Lower lobe of right lung (tissue), 2 donors: ENCODE measurements around the gene ARNT2. TPM values are rescaled to one million over a fixed set of nuclear protein-coding genes. Genes with fewer than 3 reads are reported as not detected.

Source experiments
- ATAC-seq, 2 donors: fragments of 200-7000 bp; cut with Tn5 transposase; one replicate each; pipeline ENCODE4 v1.9.1; 2020 to 2022; ENCODE audit warnings: mild to moderate bottlenecking in 2 of 2, moderate library complexity in 2 of 2
- DNase-seq: peaks from one replicate; pipeline ENCODE4 v3.0.0-alpha.2; 2020
- H3K27ac ChIP-seq: fragments of 200-600 bp; one replicate; pipeline ENCODE4 v1.8.0; 2022
- H3K27me3 ChIP-seq: fragments of 200-600 bp; one replicate; pipeline ENCODE4 v1.8.0; 2022; ENCODE audit warnings: low read depth
- H3K36me3 ChIP-seq: fragments of 200-600 bp; one replicate; pipeline ENCODE4 v1.8.0; 2022; ENCODE audit warnings: mild to moderate bottlenecking
- H3K4me1 ChIP-seq: fragments of 200-600 bp; one replicate; pipeline ENCODE4 v1.8.0; 2022
- H3K4me3 ChIP-seq: fragments of 200-600 bp; one replicate; pipeline ENCODE4 v1.8.0; 2022; ENCODE audit warnings: mild to moderate bottlenecking
- H3K9me3 ChIP-seq: fragments of 200-600 bp; one replicate; pipeline ENCODE4 v1.8.0; 2022
- intact Hi-C: fragments of 100-400 bp; cut with DNase I; formaldehyde crosslinking; loops from one replicate; pipeline ENCODE4 v1.11.0; 2022
- total RNA-seq: library from RNA; stranded (reverse); fragmentation: NEBNext Ultra II Directional; extraction: Animal tissue kit (Norgen Biotek cat#: 25700); gene quantifications from one replicate; pipeline ENCODE4 v1.2.1, GENCODE V29; 2021
- TF ChIP-seq, protein P1 (sequence below): fragments of 200-600 bp; IDR thresholded peaks from one replicate; pipeline ENCODE4 v1.8.0; 2022; ENCODE audit warnings: antibody characterized with exemption, mild to moderate bottlenecking
- donor health status: DM: no; HTN: yes; CAD: no; lungs with severe emphysema.

The ARNT2 gene
- total RNA-seq, 1 donor from 2014 or later: 11.4 TPM

DNA sequence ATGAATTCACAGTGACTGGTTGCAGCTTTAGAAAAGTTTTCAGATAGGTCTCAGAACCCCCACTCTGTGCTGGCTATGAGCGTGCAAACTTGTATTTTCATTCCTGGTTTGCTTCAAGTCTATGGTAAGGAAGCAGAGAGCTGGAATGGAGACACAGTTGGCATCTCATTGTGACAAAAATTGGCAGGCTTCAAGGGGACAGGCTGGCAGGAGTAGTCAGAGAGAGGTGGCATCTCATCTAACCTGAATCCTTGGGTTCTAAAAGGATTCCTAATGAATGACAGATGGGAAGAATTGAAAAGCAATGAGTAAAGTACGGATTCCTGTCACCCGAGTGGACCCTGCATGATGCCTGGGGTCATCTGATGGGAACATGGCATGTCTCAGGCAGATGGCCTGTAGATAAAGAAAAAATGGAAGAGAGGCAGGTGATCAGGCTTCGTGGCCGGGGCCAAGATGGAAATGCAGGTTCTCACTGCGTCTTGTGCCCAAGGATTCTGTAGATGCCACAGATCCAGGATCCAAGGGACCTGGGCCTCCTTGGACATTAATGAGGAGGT lies 201.5 kb downstream of the ARNT2 start:
- Histone ChIP-seq H3K9me3 (no peaks in the 10 kb centered on the region), H3K27me3 (no peaks in the 10 kb centered on the region), H3K4me3 (no peak overlapping the region), H3K4me1 (peaks cover 27% of the 10 kb centered on the region), H3K27ac (no peak overlapping the region), H3K36me3 (no peaks in the 10 kb centered on the region)
- no peak for ATAC-seq
- TF ChIP-seq, protein P1, sequence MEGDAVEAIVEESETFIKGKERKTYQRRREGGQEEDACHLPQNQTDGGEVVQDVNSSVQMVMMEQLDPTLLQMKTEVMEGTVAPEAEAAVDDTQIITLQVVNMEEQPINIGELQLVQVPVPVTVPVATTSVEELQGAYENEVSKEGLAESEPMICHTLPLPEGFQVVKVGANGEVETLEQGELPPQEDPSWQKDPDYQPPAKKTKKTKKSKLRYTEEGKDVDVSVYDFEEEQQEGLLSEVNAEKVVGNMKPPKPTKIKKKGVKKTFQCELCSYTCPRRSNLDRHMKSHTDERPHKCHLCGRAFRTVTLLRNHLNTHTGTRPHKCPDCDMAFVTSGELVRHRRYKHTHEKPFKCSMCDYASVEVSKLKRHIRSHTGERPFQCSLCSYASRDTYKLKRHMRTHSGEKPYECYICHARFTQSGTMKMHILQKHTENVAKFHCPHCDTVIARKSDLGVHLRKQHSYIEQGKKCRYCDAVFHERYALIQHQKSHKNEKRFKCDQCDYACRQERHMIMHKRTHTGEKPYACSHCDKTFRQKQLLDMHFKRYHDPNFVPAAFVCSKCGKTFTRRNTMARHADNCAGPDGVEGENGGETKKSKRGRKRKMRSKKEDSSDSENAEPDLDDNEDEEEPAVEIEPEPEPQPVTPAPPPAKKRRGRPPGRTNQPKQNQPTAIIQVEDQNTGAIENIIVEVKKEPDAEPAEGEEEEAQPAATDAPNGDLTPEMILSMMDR: no peak
- no peak for DNase-seq
- intact Hi-C loops: no loop called here

DNA sequence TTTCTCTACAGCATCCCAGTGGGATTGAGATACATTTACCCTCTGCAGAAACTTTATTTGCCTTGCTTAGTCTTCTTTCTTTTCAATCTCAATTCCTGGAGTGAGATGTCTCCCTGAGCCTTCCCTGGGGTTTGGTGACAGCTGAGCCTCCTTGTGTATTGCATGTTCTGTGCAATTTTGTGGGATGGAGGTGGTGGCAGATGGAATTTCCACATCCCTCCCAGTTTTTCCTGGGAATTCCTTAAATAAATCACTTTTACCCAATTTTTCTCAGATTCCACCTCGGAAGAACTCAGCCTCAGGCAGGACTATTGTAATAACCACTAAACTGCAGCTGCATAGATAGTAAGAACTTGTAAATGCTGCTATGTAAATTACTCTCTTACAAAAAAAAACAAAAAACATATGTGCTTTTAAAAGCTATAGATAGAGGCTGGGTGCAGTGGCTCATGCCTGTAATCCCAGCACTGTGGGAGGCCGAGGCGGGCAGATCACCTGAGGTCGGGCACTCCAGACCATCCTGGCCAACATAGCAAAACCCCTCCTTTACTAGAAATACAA lies 202.4 kb downstream of the ARNT2 start:
- intact Hi-C loops: no loop called here
- H3K4me1 ChIP-seq: peaks cover 27% of the 10 kb centered on the region
- TF ChIP-seq, protein P1: no peak
- no peaks in the 10 kb centered on the region for H3K36me3 ChIP-seq
- ATAC-seq (no peak), DNase-seq (no peak)
- H3K4me3 ChIP-seq: no peak overlapping the region
- H3K9me3 ChIP-seq: no peaks in the 10 kb centered on the region
- no peak overlapping the region for H3K27ac ChIP-seq
- no peaks in the 10 kb centered on the region for H3K27me3 ChIP-seq

DNA sequence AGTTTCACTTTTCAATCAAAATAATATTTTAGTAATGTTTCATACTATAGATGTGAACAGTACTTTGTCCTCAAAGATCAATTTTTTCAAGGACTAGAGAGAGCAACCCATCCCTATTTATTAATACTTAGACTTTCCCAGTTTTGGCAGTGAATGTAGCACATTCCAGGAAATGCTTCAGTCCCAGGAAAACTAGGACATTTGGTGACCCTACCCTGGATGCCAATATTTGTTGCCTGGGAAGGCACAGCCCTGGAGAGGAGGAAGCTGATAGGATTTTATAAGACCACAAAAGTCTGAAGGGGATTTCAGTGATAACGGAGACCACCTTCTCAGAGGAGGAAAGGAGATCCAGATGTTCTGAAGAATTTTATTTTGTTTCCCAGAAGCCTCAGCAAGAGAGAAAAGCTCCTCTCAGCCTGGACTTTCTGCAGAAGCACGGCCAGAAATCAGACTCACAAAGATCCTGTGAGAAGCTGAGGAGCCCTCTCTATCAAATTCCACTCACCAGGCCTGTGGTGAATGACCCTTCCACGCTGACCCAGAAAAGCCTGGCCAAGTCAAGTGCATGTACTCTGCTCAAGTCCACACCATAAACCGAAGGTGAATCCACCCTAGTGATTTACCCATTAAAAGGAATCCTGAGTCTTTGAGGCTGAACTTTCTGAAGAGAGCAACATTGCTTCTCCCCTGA lies 203.3 kb downstream of the ARNT2 start:
- intact Hi-C loops: no loop called here
- no peaks in the 10 kb centered on the region for H3K27me3 ChIP-seq
- ATAC-seq: no peak
- H3K4me3 ChIP-seq: no peak overlapping the region
- peak overlapping the region; percentile 34 for H3K27ac ChIP-seq
- H3K9me3 ChIP-seq: no peaks in the 10 kb centered on the region
- no peak for DNase-seq
- H3K4me1 ChIP-seq: peaks cover 27% of the 10 kb centered on the region
- H3K36me3 ChIP-seq: no peaks in the 10 kb centered on the region
- TF ChIP-seq, protein P1: no peak

DNA sequence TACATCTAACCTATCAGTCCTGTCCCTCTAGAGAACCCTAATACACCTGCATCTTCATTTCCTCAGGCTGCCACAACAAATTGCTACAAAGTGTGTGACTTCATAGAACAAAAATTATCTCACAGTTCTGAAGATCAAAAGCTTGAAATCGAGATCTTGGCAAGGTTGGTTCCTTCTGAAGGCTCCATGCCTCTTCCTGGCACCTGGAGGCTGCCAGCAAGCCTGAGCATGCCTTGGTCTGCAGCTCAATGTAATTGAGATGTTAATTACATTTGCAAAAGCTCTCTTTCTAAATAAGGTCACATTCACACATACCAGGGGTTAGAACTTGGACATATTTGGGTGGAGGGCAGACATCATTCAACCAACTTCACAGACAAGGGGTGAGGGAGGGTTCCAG lies 204.5 kb downstream of the ARNT2 start:
- no peaks in the 10 kb centered on the region for H3K36me3 ChIP-seq
- no peaks in the 10 kb centered on the region for H3K27me3 ChIP-seq
- H3K4me3 ChIP-seq: no peak overlapping the region
- DNase-seq (no peak), ATAC-seq (peak in 1 of 2 donors; percentile 15)
- intact Hi-C loops: no loop called here
- TF ChIP-seq, protein P1: no peak
- H3K9me3 ChIP-seq: no peaks in the 10 kb centered on the region
- H3K4me1 ChIP-seq: peaks cover 27% of the 10 kb centered on the region
- H3K27ac ChIP-seq: no peak overlapping the region

DNA sequence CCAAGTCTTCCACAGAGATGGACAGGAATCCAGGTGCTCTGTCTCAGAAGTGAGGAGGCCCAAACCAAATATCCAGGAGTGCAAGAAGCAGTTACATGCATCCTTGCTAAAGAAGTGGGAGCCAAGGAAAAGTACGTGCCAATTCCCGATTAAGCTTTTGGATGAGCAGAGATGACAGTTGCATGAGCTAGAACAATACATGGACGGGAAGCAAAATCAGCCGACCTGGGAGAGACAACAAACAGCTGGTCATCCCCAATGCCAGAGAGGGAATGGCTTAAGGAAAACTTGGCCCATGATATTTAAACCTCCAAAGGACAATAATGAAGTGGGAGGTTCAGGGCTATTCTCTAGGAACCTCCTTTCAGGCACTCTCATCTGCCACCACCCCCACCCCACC lies 204.9 kb downstream of the ARNT2 start:
- no peaks in the 10 kb centered on the region for H3K27me3 ChIP-seq
- H3K36me3 ChIP-seq: no peaks in the 10 kb centered on the region
- DNase-seq (no peak), ATAC-seq (peak in 1 of 2 donors; percentile 33)
- TF ChIP-seq, protein P1: no peak
- peaks cover 27% of the 10 kb centered on the region for H3K4me1 ChIP-seq
- H3K27ac ChIP-seq: no peak overlapping the region
- intact Hi-C loops: no loop called here
- no peaks in the 10 kb centered on the region for H3K9me3 ChIP-seq
- H3K4me3 ChIP-seq: no peak overlapping the region
